HG03442 (cell line): ENCODE data around the gene ABTB2.

Experiments used
- ATAC-seq: cut with Tn5 transposase; IDR thresholded peaks from one replicate; pipeline ENCODE4 v1.9.1; 2021; ENCODE audit warnings: mild to moderate bottlenecking, moderate library complexity; ENCODE audit not compliant: unreplicated experiment

The ABTB2 gene

DNA sequence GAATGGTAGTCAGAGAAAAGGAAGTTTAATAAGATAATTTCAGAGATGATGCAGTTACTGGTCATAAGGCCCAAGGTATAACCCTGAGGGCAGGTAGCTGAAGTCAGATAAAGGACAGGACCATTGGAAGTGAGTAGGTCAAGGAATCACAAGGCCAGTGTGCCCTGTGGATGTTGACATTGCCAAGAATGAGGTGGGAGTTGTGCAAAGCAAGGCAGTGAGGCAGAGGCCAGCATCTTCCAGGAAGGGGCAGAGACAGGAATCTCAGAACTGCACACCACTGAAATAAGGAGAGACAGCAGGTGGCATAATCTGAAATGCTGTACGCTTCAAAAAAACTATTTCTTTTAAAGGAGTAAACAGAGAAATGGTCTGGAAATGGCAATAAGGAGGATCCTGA lies 61.4 kb downstream of the ABTB2 start:
- ATAC-seq, result no peak

- no peak for ATAC-seq
Observed at GRCh38 chr11:34292546-34292945, 65.3 kb downstream of the ABTB2 start.

DNA sequence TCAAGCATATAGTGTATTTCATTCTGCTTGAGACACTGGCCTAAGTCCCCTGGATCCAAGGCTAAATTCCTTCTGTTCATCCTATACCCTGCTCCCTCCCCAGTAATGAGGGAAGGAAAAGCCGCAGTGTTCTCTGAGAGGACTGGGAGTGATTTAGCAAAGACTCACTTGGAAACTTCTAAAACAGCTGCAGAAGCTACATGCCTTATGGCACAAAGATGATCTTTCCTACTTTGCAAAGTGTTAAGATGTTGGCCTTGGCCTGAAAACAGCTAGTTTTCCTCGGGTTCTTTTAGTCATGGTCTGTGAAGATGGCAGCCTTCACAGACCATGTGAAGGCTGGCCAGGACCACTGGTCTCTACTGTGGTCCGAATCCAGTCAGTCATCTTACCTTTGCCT lies 65.7 kb downstream of the ABTB2 start:
- ATAC-seq, result no peak

GRCh38 chr11:34290926-34291325 lies 66.9 kb downstream of the ABTB2 start:
- no peak for ATAC-seq

- ATAC-seq, result no peak
Observed at GRCh38 chr11:34288492-34288891, 69.3 kb downstream of the ABTB2 start.

- no peak for ATAC-seq
Observed at GRCh38 chr11:34284811-34285481, 72.9 kb downstream of the ABTB2 start.

DNA sequence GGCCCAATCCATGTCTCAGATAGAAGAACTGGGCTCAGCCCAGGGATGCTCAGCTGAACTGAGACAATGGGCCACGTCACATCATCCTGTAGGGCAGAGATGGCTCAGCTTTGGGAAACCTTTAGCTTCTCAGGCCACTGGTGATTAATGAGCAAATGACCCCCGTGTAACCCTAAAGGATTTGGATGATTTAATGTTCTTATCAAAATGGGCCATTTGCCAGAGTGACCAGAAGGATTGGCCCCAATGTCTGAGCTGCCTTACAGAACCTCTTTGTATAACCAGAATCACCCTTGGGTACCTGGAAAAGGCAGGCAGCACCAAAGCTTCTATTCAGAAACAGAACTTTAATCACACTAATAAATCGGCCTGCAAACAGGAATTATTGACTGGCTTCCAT lies 73.7 kb downstream of the ABTB2 start:
- ATAC-seq, result no peak

- ATAC-seq, result no peak
Observed at GRCh38 chr11:34280945-34281872, 76.6 kb downstream of the ABTB2 start.

DNA sequence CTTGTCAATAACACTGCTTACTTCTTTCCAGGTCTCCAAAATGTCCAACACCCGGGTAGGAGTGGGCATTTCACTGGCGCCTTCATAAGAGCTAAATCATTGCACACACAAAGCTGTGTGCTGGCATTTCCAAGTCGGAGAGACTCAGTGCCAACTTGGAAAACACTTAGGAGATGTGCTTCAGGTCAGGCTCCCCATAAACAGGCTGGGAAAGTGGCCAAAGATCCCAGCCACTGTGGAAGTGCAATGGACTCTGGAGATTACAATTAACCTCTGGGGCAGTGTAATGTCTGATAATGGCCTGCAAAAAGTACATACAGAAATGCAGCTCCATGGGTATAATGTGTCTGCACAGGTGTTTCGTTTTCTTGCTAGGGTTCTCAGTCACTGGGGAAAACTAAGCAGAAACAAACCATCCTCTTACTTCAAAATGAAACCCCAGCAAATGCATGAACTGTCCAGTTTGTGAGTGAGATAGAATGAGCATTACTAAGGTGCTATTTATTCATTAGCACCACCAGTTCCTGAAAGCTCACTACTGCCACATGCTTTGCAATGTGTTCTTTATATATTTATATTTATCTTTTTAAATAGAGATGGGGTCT lies 79.0 kb downstream of the ABTB2 start:
- ATAC-seq, result no peak

GRCh38 chr11:34278175-34278574 lies 79.6 kb downstream of the ABTB2 start:
- no peak for ATAC-seq

- ATAC-seq, result no peak
Observed at GRCh38 chr11:34277171-34277570, 80.6 kb downstream of the ABTB2 start.

GRCh38 chr11:34276352-34276864 lies 81.4 kb downstream of the ABTB2 start:
- no peak for ATAC-seq

DNA sequence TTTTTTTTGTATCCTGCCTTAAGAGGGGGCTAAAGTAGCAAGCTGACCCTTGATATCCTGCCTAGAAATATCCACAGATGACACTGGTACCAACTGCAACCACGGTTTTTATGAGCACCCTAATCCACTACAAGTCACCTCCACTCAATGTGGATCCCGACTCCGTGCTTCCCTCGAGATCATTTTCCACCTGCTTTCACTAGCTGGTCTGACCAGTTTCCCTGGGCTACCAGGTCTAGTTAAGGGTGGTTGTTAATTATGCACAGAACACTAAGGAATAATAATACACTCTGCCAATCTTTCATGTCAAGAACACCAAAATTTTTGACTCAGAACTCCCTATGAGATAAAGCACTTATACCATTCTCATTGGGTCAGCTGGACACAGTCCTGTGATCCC lies 82.3 kb downstream of the ABTB2 start:
- no peak for ATAC-seq

DNA sequence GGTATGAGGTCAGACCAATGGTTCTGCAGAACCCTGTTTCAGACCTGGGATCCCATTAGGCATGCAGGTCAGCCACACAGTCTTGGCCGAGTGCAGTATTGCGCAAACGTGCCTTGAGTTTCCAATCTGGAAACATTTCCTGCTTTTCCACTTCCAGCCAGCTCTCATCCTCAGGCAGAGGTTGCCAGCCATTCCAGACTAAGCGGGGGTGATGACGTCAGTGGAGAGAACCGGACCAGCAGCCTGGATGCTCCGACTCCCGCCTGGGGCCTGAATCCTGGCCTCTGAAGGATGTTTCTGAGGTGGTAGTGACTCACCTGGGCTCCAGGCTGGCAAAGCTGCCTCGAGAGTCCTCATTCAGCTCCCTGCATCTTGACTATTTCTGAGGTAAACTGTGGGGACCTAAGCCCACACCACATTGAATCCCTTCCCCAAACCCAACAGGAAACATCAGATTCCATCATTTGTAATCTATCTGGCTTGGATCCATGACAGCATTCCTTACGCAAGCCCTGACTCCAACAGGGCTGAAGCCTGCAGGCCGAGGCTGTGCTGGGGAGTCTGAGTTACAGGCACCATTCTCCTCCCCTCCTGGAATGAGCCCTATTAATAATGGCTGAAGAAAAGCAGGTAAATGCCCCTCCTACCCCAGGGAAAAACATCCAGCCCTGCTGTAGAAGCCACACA lies 83.0 kb downstream of the ABTB2 start:
- ATAC-seq, result no peak

- no peak for ATAC-seq
Observed at GRCh38 chr11:34273099-34273498, 84.7 kb downstream of the ABTB2 start.

DNA sequence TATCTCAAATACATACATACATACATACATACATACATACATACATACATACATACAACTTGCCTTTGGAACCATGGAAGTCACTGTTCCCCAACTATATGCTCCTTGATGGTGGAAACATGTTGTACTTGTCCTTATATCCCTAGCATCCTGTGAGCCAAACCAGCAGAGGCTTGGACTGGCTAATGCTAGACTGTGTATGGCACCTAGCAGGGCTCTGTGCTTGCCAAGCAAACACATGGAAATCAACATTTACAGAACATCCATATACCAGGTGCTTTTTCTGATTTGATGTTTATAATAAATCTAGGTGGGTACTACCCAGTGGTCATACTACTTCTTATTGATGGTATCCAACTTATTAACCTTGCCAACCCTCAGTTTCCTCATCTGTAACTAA lies 86.1 kb downstream of the ABTB2 start:
- no peak for ATAC-seq

DNA sequence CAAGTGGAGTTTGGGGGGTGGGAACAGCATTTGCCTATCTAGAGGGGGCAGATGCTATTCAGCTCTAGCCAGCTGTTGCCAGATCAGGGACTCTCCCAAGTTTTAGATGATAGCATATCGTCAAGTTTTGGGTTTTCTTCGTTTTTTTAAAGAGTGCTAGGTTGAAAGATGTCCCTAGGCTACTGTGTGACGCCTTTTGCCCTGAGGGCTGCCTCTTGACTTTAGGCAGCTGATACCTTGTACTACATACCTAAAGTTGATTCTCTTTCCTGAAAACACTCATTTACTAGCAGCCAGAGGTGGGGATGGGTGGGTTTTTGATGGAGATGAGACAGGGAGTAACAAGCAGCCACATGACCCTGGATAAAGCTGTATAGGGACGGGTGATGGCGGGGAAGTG lies 87.1 kb downstream of the ABTB2 start:
- no peak for ATAC-seq

- no peak for ATAC-seq
Observed at GRCh38 chr11:34269694-34270245, 88.0 kb downstream of the ABTB2 start.

DNA sequence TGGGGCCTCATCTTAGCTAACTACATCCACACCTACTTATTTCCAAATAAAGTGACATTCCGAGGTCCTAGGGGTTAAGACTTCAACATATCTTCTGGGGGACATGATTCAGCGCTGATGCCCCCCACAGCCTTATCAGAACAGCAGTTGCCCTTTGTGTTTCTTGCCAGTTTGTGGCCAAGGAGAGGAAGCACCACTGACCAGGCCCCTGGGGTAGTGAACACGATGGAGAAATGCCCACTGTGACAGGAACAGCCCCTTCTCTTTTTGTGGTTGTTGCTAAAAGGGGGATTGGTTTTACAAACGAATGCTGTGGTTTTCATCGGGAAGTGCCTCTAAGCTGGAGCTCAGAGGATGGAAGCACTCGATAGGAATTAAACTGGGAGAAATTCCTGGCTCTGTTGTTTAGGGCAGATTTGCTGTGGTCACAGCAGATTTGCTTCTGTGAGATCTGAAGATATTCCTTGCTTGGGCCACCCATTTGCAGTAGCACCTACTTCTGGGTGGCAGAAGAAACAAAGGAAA lies 88.8 kb downstream of the ABTB2 start:
- ATAC-seq, result no peak

- ATAC-seq, result no peak
Observed at GRCh38 chr11:34267417-34267816, 90.4 kb downstream of the ABTB2 start.

DNA sequence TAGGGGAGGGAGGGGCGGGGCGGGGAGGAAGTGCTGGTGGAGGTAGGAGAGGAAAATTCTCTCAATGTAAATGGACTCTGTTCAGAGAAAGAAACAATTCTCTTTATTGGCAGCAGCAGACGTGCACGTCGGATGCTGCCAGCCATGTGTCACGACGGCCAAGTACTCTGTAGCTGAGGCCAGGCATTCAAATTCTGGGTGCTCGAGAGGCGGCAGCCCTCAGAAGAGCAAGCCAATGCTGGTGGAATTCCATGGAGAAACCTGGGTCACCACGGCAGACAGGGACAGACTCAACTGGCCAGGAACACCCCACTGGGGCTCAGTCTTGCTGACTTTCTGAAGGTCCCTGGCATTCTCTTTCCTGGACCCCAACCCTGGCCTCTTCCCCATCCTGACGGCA lies 90.8 kb downstream of the ABTB2 start:
- ATAC-seq, result no peak
